Measurements from ENCODE around the gene ICAM5. TPM values are rescaled to one million over a fixed set of nuclear protein-coding genes. Genes with fewer than 3 reads are reported as not detected.

The ICAM5 gene
- total RNA-seq, 1 experiment from 2014 or later, result 1.6 TPM

- Histone ChIP-seq H3K79me1 (ENCODE audit: insufficient read depth, low read depth, low read length, poor library complexity, severe bottlenecking) (no peaks in the 10 kb centered on the region), H2BK5ac (ENCODE audit: insufficient read length, low read length) (no peak overlapping the region), H2BK15ac (ENCODE audit: low read depth, low read length) (no peak overlapping the region), H2AFZ (ENCODE audit: low read length) (no peak overlapping the region), H3K23me2 (ENCODE audit: insufficient read length, low read depth, low read length, poor library complexity, severe bottlenecking) (peaks cover 44% of the 10 kb centered on the region), H4K20me1 (ENCODE audit: control insufficient read depth, insufficient read depth, insufficient read length) (no peaks in the 10 kb centered on the region), H3K27me3 (ENCODE audit: insufficient read depth, low read length) (peaks cover 67% of the 10 kb centered on the region), H2BK12ac (ENCODE audit: insufficient read length, low read depth, low read length) (no peak overlapping the region), H4K5ac (ENCODE audit: insufficient read length, low read depth, low read length) (no peak overlapping the region), H3K79me2 (ENCODE audit: insufficient read depth, low read length) (no peaks in the 10 kb centered on the region), H4K91ac (ENCODE audit: insufficient read length, low read depth, low read length) (no peak overlapping the region), H3K18ac (ENCODE audit: insufficient read length, low read depth, low read length) (no peak overlapping the region), H3T11ph (ENCODE audit: low read length) (no peak overlapping the region), H3K4ac (ENCODE audit: low read depth, low read length) (no peak overlapping the region), H3K27ac (ENCODE audit: insufficient read length, low read depth, low read length) (no peak overlapping the region), H3K9ac (ENCODE audit: extremely low read depth, insufficient read length, low read length) (no peak overlapping the region), H3K23ac (ENCODE audit: insufficient read length, low read depth, low read length) (no peak overlapping the region), H3K56ac (ENCODE audit: insufficient read length, low read depth, low read length) (no peak overlapping the region), H3K9me3 (ENCODE audit: control insufficient read depth, low read depth, low read length) (no peaks in the 10 kb centered on the region), H2BK120ac (ENCODE audit: low read depth, low read length, poor library complexity, severe bottlenecking) (no peak overlapping the region), H3K4me1 (ENCODE audit: insufficient read depth, low read length) (no peaks in the 10 kb centered on the region; the same call in 1 of the 2 replicates), H2BK20ac (ENCODE audit: low read depth, low read length, poor library complexity, severe bottlenecking) (no peak overlapping the region), H3K14ac (ENCODE audit: insufficient read depth, low read length) (no peak overlapping the region), H3K4me2 (ENCODE audit: insufficient read depth, insufficient read length, low read length) (peak overlapping the region; percentile 92), H2AK5ac (ENCODE audit: insufficient read length, low read length) (no peak overlapping the region), H4K8ac (replicated peaks; ENCODE audit: insufficient read length, low read depth, low read length) (no peak overlapping the region)
- Mint-ChIP-seq H3K27me3 (ENCODE audit: low read depth) (peaks cover 100% of the 10 kb centered on the region), H3K9me3 (peaks cover 0 to 5% of the 10 kb centered on the region in 2 experiments; a peak in 3 of 5 replicates), H3K4me1 (peaks cover 17 to 49% of the 10 kb centered on the region in 2 experiments), H3K4me3 (peak overlapping the region; percentile 59 to 92), H3K36me3 (ENCODE audit: insufficient read depth in 1 of 3, low read depth in 3 of 3) (no peaks in the 10 kb centered on the region; a peak in 3 of 7 replicates), H3K27ac (no peak overlapping the region)
- DNase-seq, result peak; percentile 68
- WGBS (ENCODE audit: extremely low coverage, insufficient read length, low lambda C conversion rate), result no CpG with 5 or more reads among the region's 57 CpGs
- no peak for TF ChIP-seq CTCF (conservative IDR thresholded peaks at IDR 0.05)
Measured at GRCh38 chr19:10290876-10291553, 1.3 kb downstream of the ICAM5 start.
